SH-SY5Y (cell line): Measurements from ENCODE around the gene HAP1.

Experiments used
- GATA2 ChIP-seq: IDR thresholded peaks from 2 replicates; pipeline ENCODE4 v1.6.1; 2011; ENCODE audit warnings: mild to moderate bottlenecking, low read depth, low read length
- GATA3 ChIP-seq: IDR thresholded peaks from 2 replicates; pipeline ENCODE4 v1.6.1; 2011; ENCODE audit warnings: low read depth, mild to moderate bottlenecking, low read length, moderate library complexity

- TF ChIP-seq GATA3, result no peak
- no peak for TF ChIP-seq GATA2
Observed at GRCh38 chr17:41733348-41734138, 900 bp downstream of the HAP1 start.
